Kasumi-1 (cell line): ENCODE data around the gene CDCA5.

Experiments used
- DNase-seq, 2 experiments: peaks; one replicate each; lab custom pipeline; 2025; lab: John Stamatoyannopoulos, UW

CDCA5 gene

GRCh38 chr11:65072631-65072966 lies 11.2 kb downstream of the CDCA5 start:
- no peak for DNase-seq

- no peak for DNase-seq
Measured at GRCh38 chr11:65071907-65072630, 11.8 kb downstream of the CDCA5 start.

- no peak for DNase-seq
Measured at GRCh38 chr11:65069217-65069616, 14.6 kb downstream of the CDCA5 start.

- DNase-seq: no peak
Measured at GRCh38 chr11:65067446-65067845, 16.4 kb downstream of the CDCA5 start.

GRCh38 chr11:65066805-65067291 lies 17.0 kb downstream of the CDCA5 start:
- DNase-seq: no peak

- DNase-seq: no peak
Measured at GRCh38 chr11:65066315-65066714, 17.5 kb downstream of the CDCA5 start.

GRCh38 chr11:65065851-65066250 lies 18.0 kb downstream of the CDCA5 start:
- DNase-seq: no peak

GRCh38 chr11:65064847-65065240 lies 19.0 kb downstream of the CDCA5 start:
- DNase-seq: no peak

GRCh38 chr11:65063532-65063931 lies 20.3 kb downstream of the CDCA5 start:
- no peak for DNase-seq

- no peak for DNase-seq
Measured at GRCh38 chr11:65060913-65061408, 22.9 kb downstream of the CDCA5 start.

- DNase-seq: no peak
Measured at GRCh38 chr11:65059959-65060824, 23.6 kb downstream of the CDCA5 start.

- no peak for DNase-seq
Measured at GRCh38 chr11:65059523-65059922, 24.3 kb downstream of the CDCA5 start.

- no peak for DNase-seq
Measured at GRCh38 chr11:65058419-65059054, 25.3 kb downstream of the CDCA5 start, which contains the start of gene NAALADL1. Gene NAALADL1, minus strand, starts transcription at chr11:65058553. Its CDS starts 32 bp downstream, at chr11:65058521.

GRCh38 chr11:65058012-65058411 lies 25.8 kb downstream of the CDCA5 start:
- no peak for DNase-seq

- no peak for DNase-seq
Measured at GRCh38 chr11:65057526-65057925, 26.3 kb downstream of the CDCA5 start.

GRCh38 chr11:65056999-65057398 lies 26.8 kb downstream of the CDCA5 start:
- no peak for DNase-seq

GRCh38 chr11:65055538-65055937 lies 28.3 kb downstream of the CDCA5 start:
- no peak for DNase-seq

GRCh38 chr11:65053827-65054508 lies 29.9 kb downstream of the CDCA5 start:
- no peak for DNase-seq

- no peak for DNase-seq
Measured at GRCh38 chr11:65051398-65051858, 32.4 kb downstream of the CDCA5 start.

- DNase-seq: no peak
Measured at GRCh38 chr11:65047581-65048422, 36.0 kb downstream of the CDCA5 start.

GRCh38 chr11:65045728-65046127 lies 38.1 kb downstream of the CDCA5 start:
- DNase-seq: no peak
